ENCODE results near the gene TMEM125.

- TF ChIP-seq POLR2A (IDR thresholded peaks at IDR 0.05): no peak
- TF ChIP-seq CTCF (IDR thresholded peaks at IDR 0.05): no peak
Observed at GRCh38 chr1:43313771-43314170, 44.0 kb downstream of the TMEM125 start.
